IMR-90 (cell line): ENCODE data around the gene COL11A2. TPM values are rescaled to one million over a fixed set of nuclear protein-coding genes. Genes with fewer than 3 reads are reported as not detected.

Experiments used
- ATAC-seq: fragments of 200-7000 bp; cut with Tn5 transposase; 2 replicates; pipeline ENCODE4 v1.9.1; 2020; ENCODE audit warnings: low read depth, mild to moderate bottlenecking, moderate library complexity
- BruUV-seq: library from RNA; stranded (reverse); fragments of 400-500 nt; replicated peaks from 2 replicates; lab custom pipeline; 2021; lab: Mats Ljungman, UMichigan
- CTCF ChIA-PET: fragments of 300-600 bp; formaldehyde crosslinking; extraction: SDS; loops from one replicate; lab custom pipeline; 2021; ENCODE audit warnings: antibody characterized with exemption; lab: Yijun Ruan, JAX
- POLR2A ChIA-PET: fragments of 300-600 bp; sonication (Branson Sonifier 250); formaldehyde crosslinking; loops from one replicate; lab custom pipeline; 2022; ENCODE audit warnings: antibody characterized with exemption; ENCODE audit not compliant: unreplicated experiment; lab: Charles Lee
- DNase-seq: peaks from one replicate; pipeline ENCODE4 v3.0.0; 2013
- H2AFZ ChIP-seq: replicated peaks from 2 replicates; pipeline ENCODE3; 2013; ENCODE audit warnings: low read length, mild to moderate bottlenecking; ENCODE audit not compliant: poor library complexity
- H2AK5ac ChIP-seq: 2 replicates; pipeline ENCODE4 v1.6.1; 2013; ENCODE audit warnings: low read depth, low read length, inconsistent platforms
- H2AK9ac ChIP-seq: replicated peaks from 2 replicates; pipeline ENCODE3; 2013; ENCODE audit warnings: mild to moderate bottlenecking, low read depth, low read length, moderate library complexity; ENCODE audit not compliant: poor library complexity
- H2BK120ac ChIP-seq: 2 replicates; pipeline ENCODE4 v1.6.1; 2013; ENCODE audit warnings: low read depth, low read length, inconsistent platforms
- H2BK15ac ChIP-seq: 3 replicates; pipeline ENCODE4 v1.6.1; 2013; ENCODE audit warnings: low read depth, low read length, inconsistent platforms
- H2BK20ac ChIP-seq: 2 replicates; pipeline ENCODE4 v1.6.1; 2013; ENCODE audit warnings: low read depth, mild to moderate bottlenecking, inconsistent platforms, low read length, moderate library complexity
- H2BK5ac ChIP-seq: 2 replicates; pipeline ENCODE4 v1.6.1; 2013; ENCODE audit warnings: mild to moderate bottlenecking, low read depth, low read length, inconsistent platforms; ENCODE audit not compliant: poor library complexity, severe bottlenecking
- H3K14ac ChIP-seq: replicated peaks from 2 replicates; pipeline ENCODE4 v1.6.1; 2013; ENCODE audit warnings: low read depth, low read length, inconsistent platforms
- H3K18ac ChIP-seq: 2 replicates; pipeline ENCODE4 v1.6.1; 2013; ENCODE audit warnings: low read depth, low read length, control low read depth
- H3K23ac ChIP-seq: 2 replicates; pipeline ENCODE4 v1.6.1; 2013; ENCODE audit warnings: low read depth, low read length, inconsistent platforms
- H3K27ac ChIP-seq: 2 replicates; pipeline ENCODE4 v1.5.1; 2013; ENCODE audit warnings: mild to moderate bottlenecking, control low read depth, low read length; ENCODE audit not compliant: insufficient read depth
- H3K27me3 ChIP-seq: 2 replicates; pipeline ENCODE4 v1.6.1; 2013; ENCODE audit warnings: low read length; ENCODE audit not compliant: control insufficient read depth, insufficient read depth
- H3K36me3 ChIP-seq: 2 replicates; pipeline ENCODE4 v1.6.1; 2013; ENCODE audit warnings: low read length, mixed read lengths; ENCODE audit not compliant: control insufficient read depth, insufficient read depth
- H3K4ac ChIP-seq: 2 replicates; pipeline ENCODE4 v1.6.1; 2013; ENCODE audit warnings: low read depth, low read length, inconsistent platforms
- H3K4me1 ChIP-seq: 2 replicates; pipeline ENCODE4 v1.6.1; 2013; ENCODE audit warnings: low read length, mixed read lengths; ENCODE audit not compliant: control insufficient read depth, insufficient read depth
- H3K4me2 ChIP-seq: 2 replicates; pipeline ENCODE4 v1.6.1; 2013; ENCODE audit warnings: low read depth, mild to moderate bottlenecking, control low read depth, low read length, moderate library complexity
- H3K4me3 ChIP-seq: 2 replicates; pipeline ENCODE4 v1.5.1; 2013; ENCODE audit warnings: low read depth, mild to moderate bottlenecking, control low read depth, low read length, moderate library complexity; ENCODE audit not compliant: insufficient read depth
- H3K56ac ChIP-seq: 2 replicates; pipeline ENCODE4 v1.6.1; 2013; ENCODE audit warnings: low read length, inconsistent platforms; ENCODE audit not compliant: insufficient read depth; ENCODE audit errors: extremely low read depth
- H3K79me1 ChIP-seq, 2 experiments: 2 replicates each; pipeline ENCODE4 v1.6.1; 2013; ENCODE audit warnings: low read length in 2 of 2, inconsistent platforms in 1 of 2, low read depth in 1 of 2
- H3K9ac ChIP-seq: 2 replicates; pipeline ENCODE4 v1.6.1; 2013; ENCODE audit warnings: low read depth, low read length, control low read depth
- H3K9me1 ChIP-seq: 2 replicates; pipeline ENCODE4 v1.6.1; 2013; ENCODE audit warnings: low read length, inconsistent platforms; ENCODE audit not compliant: insufficient read depth
- H3K9me3 ChIP-seq: 2 replicates; pipeline ENCODE4 v1.6.1; 2013; ENCODE audit warnings: low read length; ENCODE audit not compliant: control insufficient read depth, insufficient read depth
- H4K20me1 ChIP-seq: 2 replicates; pipeline ENCODE4 v1.6.1; 2013; ENCODE audit warnings: low read length, inconsistent platforms; ENCODE audit not compliant: insufficient read depth
- H4K5ac ChIP-seq: 2 replicates; pipeline ENCODE4 v1.6.1; 2013; ENCODE audit warnings: mild to moderate bottlenecking, low read depth, low read length, control low read depth
- H4K8ac ChIP-seq, 2 experiments: 2 replicates each; pipeline ENCODE4 v1.6.1; 2013; ENCODE audit warnings: low read depth in 2 of 2, low read length in 2 of 2, control low read depth in 1 of 2, inconsistent platforms in 1 of 2
- H4K91ac ChIP-seq: 2 replicates; pipeline ENCODE4 v1.6.1; 2013; ENCODE audit warnings: low read depth, low read length, inconsistent platforms; ENCODE audit not compliant: insufficient read depth
- BHLHE40 ChIP-seq: fragments of 150-350 bp; IDR thresholded peaks from 2 replicates; pipeline ENCODE4 v1.6.1; 2016; ENCODE audit warnings: mild to moderate bottlenecking, low read depth, low read length
- ELK1 ChIP-seq: fragments of 150-350 bp; IDR thresholded peaks from 2 replicates; pipeline ENCODE4 v1.6.1; 2016; ENCODE audit warnings: low read depth, mild to moderate bottlenecking, low read length, moderate library complexity, borderline replicate concordance
- FOS ChIP-seq: fragments of 150-350 bp; IDR thresholded peaks from 2 replicates; pipeline ENCODE4 v1.6.1; 2016; ENCODE audit warnings: low read depth, low read length
- MAZ ChIP-seq: IDR thresholded peaks from 2 replicates; pipeline ENCODE4 v1.6.1; 2012; ENCODE audit warnings: low read depth, mild to moderate bottlenecking, low read length, improper control_type of control experiment, moderate library complexity, borderline replicate concordance
- POLR2A ChIP-seq: IDR thresholded peaks from 2 replicates; pipeline ENCODE4 v1.6.1; 2012; ENCODE audit warnings: mild to moderate bottlenecking, low read depth, low read length
- RAD21 ChIP-seq: IDR thresholded peaks from 2 replicates; pipeline ENCODE4 v1.6.1; 2012; ENCODE audit warnings: low read length, improper control_type of control experiment
- RCOR1 ChIP-seq: IDR thresholded peaks from 2 replicates; pipeline ENCODE4 v1.6.1; 2012; ENCODE audit warnings: mild to moderate bottlenecking, low read length, improper control_type of control experiment; ENCODE audit not compliant: insufficient replicate concordance
- RFX5 ChIP-seq: IDR thresholded peaks from 2 replicates; pipeline ENCODE4 v1.8.0; 2012; ENCODE audit warnings: low read depth, mild to moderate bottlenecking, low read length, moderate library complexity
- WGBS, 2 experiments: methylation state at CpG; one replicate each; pipeline versions ENCODE4 v1.1.5 to v1.1.7; 2013; ENCODE audit warnings: missing lambda C conversion rate in 2 of 2; ENCODE audit not compliant: insufficient read length in 1 of 2; ENCODE audit errors: extremely low coverage in 2 of 2; 5-methylcytosine and 5-hydroxymethylcytosine counted together
- dilution Hi-C: fragments of 300-500 bp; cut with HindIII; formaldehyde crosslinking; loops from one replicate; pipeline ENCODE4 v1.14.3; 2018; ENCODE audit warnings: low sequenced_read_pairs; ENCODE audit not compliant: unreplicated experiment
- in situ Hi-C: fragments of 300-500 bp; cut with MboI; formaldehyde crosslinking; loops from 3 replicates; pipeline ENCODE4 v1.14.3; 2019; ENCODE audit warnings: low sequenced_read_pairs, inconsistent platforms, mixed read lengths
- intact Hi-C: fragments of 100-400 bp; cut with micrococcal nuclease; formaldehyde crosslinking; loops from 2 replicates; pipeline ENCODE4 v1.10.0; 2022
- polyA plus RNA-seq, 3 experiments: library from polyadenylated mRNA; depleted of rRNA; stranded (reverse); fragments of >200 nt; gene quantifications; 2 replicates each; pipeline ENCODE4 v1.2.3, GENCODE V29; 2012; ENCODE audit warnings: low replicate concordance in 1 of 3
- total RNA-seq: library from RNA; depleted of rRNA; stranded (reverse); fragments of >200 nt; gene quantifications from 2 replicates; pipeline ENCODE4 v1.2.3, GENCODE V29; 2012

Gene COL11A2
- total and polyA plus RNA-seq, 2 of the 4 experiments (the other 2 are of a cell fraction) = under 0.01 to 0.38 TPM

GRCh38 chr6:33123181-33123580 is 69.1 kb downstream of the COL11A2 start:
- no peak overlapping the region for H3K23ac ChIP-seq
- H3K36me3 ChIP-seq = no peaks in the 10 kb centered on the region
- H2BK120ac ChIP-seq = no peak overlapping the region
- no peak overlapping the region for H3K4ac ChIP-seq
- H3K27ac ChIP-seq = no peak overlapping the region
- H3K9me1 ChIP-seq = no peaks in the 10 kb centered on the region
- CTCF ChIA-PET = interaction anchor here (0.9 kb wide), 1 partner anchor 125 kb away, joined by 3 read pairs; no protein-coding TSS in a partner anchor
- H2AK9ac ChIP-seq = no peak overlapping the region
- no peaks in the 10 kb centered on the region for H3K79me1 ChIP-seq
- BruUV-seq = no TSS peak
- DNase-seq = no peak
- peaks cover 40% of the 10 kb centered on the region for H3K27me3 ChIP-seq
- POLR2A ChIA-PET = no interaction called here
- no peak for ATAC-seq
- no peak for TF ChIP-seq ELK1
- no peak for TF ChIP-seq RAD21
- TF ChIP-seq RFX5 = no peak
- TF ChIP-seq BHLHE40 = no peak
- no peak for TF ChIP-seq MAZ
- TF ChIP-seq POLR2A = no peak
- no peak for TF ChIP-seq FOS
- TF ChIP-seq RCOR1 = no peak
- no peak overlapping the region for H2BK5ac ChIP-seq
- peaks cover 9% of the 10 kb centered on the region for H3K9me3 ChIP-seq
- no peak overlapping the region for H4K91ac ChIP-seq
- H3K4me3 ChIP-seq = no peak overlapping the region
- H3K9ac ChIP-seq = no peak overlapping the region
- H3K18ac ChIP-seq = no peak overlapping the region
- H3K14ac ChIP-seq = no peak overlapping the region
- H4K5ac ChIP-seq = no peak overlapping the region
- no peaks in the 10 kb centered on the region for H3K4me1 ChIP-seq
- H4K8ac ChIP-seq = no peak overlapping the region
- no peak overlapping the region for H2AK5ac ChIP-seq
- H4K20me1 ChIP-seq = no peaks in the 10 kb centered on the region
- in situ Hi-C loops = loop anchor here (10.0 kb wide), 1 partner anchor 122 kb away; no protein-coding TSS in a partner anchor
- intact Hi-C loops = loop anchor here (1.0 kb wide), 1 partner anchor 125 kb away; no protein-coding TSS in a partner anchor
- no peak overlapping the region for H2BK20ac ChIP-seq
- WGBS, 2 experiments = no CpG with 5 or more reads among the region's 6 CpGs
- no peak overlapping the region for H2AFZ ChIP-seq
- dilution Hi-C loops = no loop called here
- H3K56ac ChIP-seq = no peak overlapping the region
- no peak overlapping the region for H3K4me2 ChIP-seq
- H2BK15ac ChIP-seq = no peak overlapping the region
